SK-N-SH (cell line): ENCODE measurements around the gene RBMS3. TPM values are rescaled to one million over a fixed set of nuclear protein-coding genes. Genes with fewer than 3 reads are reported as not detected.

Experiments used
- CTCF ChIA-PET: fragments of 300-600, 350-600 bp; formaldehyde crosslinking; extraction: SDS; loops from one replicate; lab custom pipeline; 2021; lab: Yijun Ruan, JAX
- POLR2A ChIA-PET: fragments of 350-600 bp; sonication (Branson Sonifier 250); formaldehyde crosslinking; extraction: SDS; loops from one replicate; lab custom pipeline; 2020; ENCODE audit warnings: antibody characterized with exemption, inconsistent platforms; lab: Yijun Ruan, JAX
- DNase-seq: peaks from one replicate; pipeline ENCODE4 v3.0.0; 2012
- H2AFZ ChIP-seq: fragments of 200-600 bp; sonication (generic); 2 replicates; pipeline ENCODE4 v1.8.1; 2016; ENCODE audit warnings: antibody characterized with exemption, mild to moderate bottlenecking, low read depth
- H3F3A ChIP-seq: fragments of 200-600 bp; sonication (generic); replicated peaks from 2 replicates; pipeline ENCODE3; 2016; ENCODE audit warnings: antibody characterized with exemption, mild to moderate bottlenecking; ENCODE audit not compliant: insufficient read depth
- H3K27ac ChIP-seq, 2 experiments: fragments of 200-500 bp in 1 of 2; fragments of 200-600 bp in 1 of 2; sonication (Bioruptor generic) in 1 of 2; sonication (generic), shearing (Covaris generic) in 1 of 2; 2 replicates each; pipeline versions ENCODE4 v1.5.1 to v1.6.1; 2014 to 2016; ENCODE audit warnings: low read depth in 2 of 2, inconsistent platforms in 1 of 2, low read length in 1 of 2, mild to moderate bottlenecking in 1 of 2, mixed read lengths in 1 of 2
- H3K27me3 ChIP-seq: fragments of 200-600 bp; sonication (generic), shearing (Covaris generic); 2 replicates; pipeline ENCODE4 v1.6.1; 2016; ENCODE audit warnings: mixed run types; ENCODE audit not compliant: insufficient read depth
- H3K36me3 ChIP-seq, 2 experiments: fragments of 200-500 bp in 1 of 2; fragments of 200-600 bp in 1 of 2; sonication (Bioruptor generic) in 1 of 2; sonication (generic) in 1 of 2; replicated peaks in 1 of 2; 2 replicates each; pipeline versions ENCODE3 to v1.5.1; 2014 to 2016; ENCODE audit warnings: low read length in 1 of 2, mild to moderate bottlenecking in 1 of 2; ENCODE audit not compliant: insufficient read depth in 2 of 2, control insufficient read depth in 1 of 2
- H3K4me1 ChIP-seq, 2 experiments: fragments of 200-500 bp in 1 of 2; fragments of 200-600 bp in 1 of 2; sonication (Bioruptor generic) in 1 of 2; sonication (generic), shearing (Covaris generic) in 1 of 2; 2 replicates each; pipeline versions ENCODE4 v1.5.1 to v1.6.1; 2014 to 2016; ENCODE audit warnings: low read depth in 1 of 2, low read length in 1 of 2, mixed run types in 1 of 2; ENCODE audit not compliant: insufficient read depth in 2 of 2, control insufficient read depth in 1 of 2
- H3K4me2 ChIP-seq: fragments of 200-600 bp; sonication (generic), shearing (Covaris generic); 2 replicates; pipeline ENCODE4 v1.6.1; 2017; ENCODE audit warnings: mixed run types
- H3K4me3 ChIP-seq, 2 experiments: fragments of 200-500 bp in 1 of 2; fragments of 200-600 bp in 1 of 2; sonication (Bioruptor generic) in 1 of 2; sonication (generic), shearing (Covaris generic) in 1 of 2; 2 replicates each; pipeline versions ENCODE4 v1.5.1 to v1.8.1; 2014 to 2016; ENCODE audit warnings: low read depth in 2 of 2, inconsistent platforms in 1 of 2, low read length in 1 of 2, mild to moderate bottlenecking in 1 of 2, mixed read lengths in 1 of 2, moderate library complexity in 1 of 2
- H3K79me2 ChIP-seq: fragments of 200-600 bp; sonication (generic); 2 replicates; pipeline ENCODE4 v1.8.1; 2017; ENCODE audit warnings: mild to moderate bottlenecking; ENCODE audit not compliant: insufficient read depth
- H3K9ac ChIP-seq: fragments of 200-600 bp; sonication (generic); 2 replicates; pipeline ENCODE4 v1.6.1; 2017; ENCODE audit warnings: mixed run types
- H3K9me2 ChIP-seq: fragments of 200-600 bp; sonication (generic); 2 replicates; pipeline ENCODE4 v1.6.1; 2017; ENCODE audit warnings: mixed run types
- H3K9me3 ChIP-seq: fragments of 200-600 bp; sonication (generic); 2 replicates; pipeline ENCODE4 v1.6.1; 2017; ENCODE audit warnings: mixed run types, mild to moderate bottlenecking, moderate library complexity
- H4K20me1 ChIP-seq: fragments of 200-600 bp; sonication (generic); 2 replicates; pipeline ENCODE4 v1.6.1; 2017; ENCODE audit warnings: mild to moderate bottlenecking, mixed run types; ENCODE audit not compliant: insufficient read depth
- CHD2 ChIP-seq: fragments of 150-350 bp; IDR thresholded peaks from 2 replicates; pipeline ENCODE4 v1.6.1; 2018; ENCODE audit warnings: low read length; ENCODE audit not compliant: partially characterized antibody
- ELF1 ChIP-seq: IDR thresholded peaks from 2 replicates; pipeline ENCODE4 v1.4.0; 2012
- EZH2phosphoT487 ChIP-seq: fragments of 200-600 bp; sonication (generic); IDR thresholded peaks from 2 replicates; pipeline ENCODE4 v1.6.1; 2017; ENCODE audit warnings: low read depth, mixed run types, mild to moderate bottlenecking, antibody characterized with exemption, moderate library complexity, borderline replicate concordance
- FOXJ3 ChIP-seq: sonication (generic); formaldehyde crosslinking; IDR thresholded peaks from 2 replicates; pipeline ENCODE4 v1.5.1; 2020; ENCODE audit warnings: mild to moderate bottlenecking, missing genetic modification reagents
- FOXM1 ChIP-seq: IDR thresholded peaks from 2 replicates; pipeline ENCODE4 v1.4.0; 2012; ENCODE audit warnings: low read depth, mild to moderate bottlenecking
- GABPA ChIP-seq: IDR thresholded peaks from 2 replicates; pipeline ENCODE4 v1.4.0; 2012; ENCODE audit warnings: low read depth, mild to moderate bottlenecking
- IRF3 ChIP-seq: fragments of 150-350 bp; IDR thresholded peaks from 2 replicates; pipeline ENCODE4 v1.6.1; 2016; ENCODE audit warnings: mild to moderate bottlenecking, low read depth, low read length
- JUND ChIP-seq: IDR thresholded peaks from 2 replicates; pipeline ENCODE4 v1.4.0; 2012
- MEF2A ChIP-seq: IDR thresholded peaks from 2 replicates; pipeline ENCODE4 v1.4.0; 2012; ENCODE audit warnings: low read depth, borderline replicate concordance
- MXI1 ChIP-seq: IDR thresholded peaks from 2 replicates; pipeline ENCODE4 v1.6.1; 2012; ENCODE audit warnings: mild to moderate bottlenecking, low read depth, low read length, improper control_type of control experiment
- NFIC ChIP-seq: IDR thresholded peaks from 2 replicates; pipeline ENCODE4 v1.4.0; 2012; ENCODE audit warnings: borderline replicate concordance
- PBX3 ChIP-seq: IDR thresholded peaks from 2 replicates; pipeline ENCODE4; 2012
- RFX5 ChIP-seq: IDR thresholded peaks from 2 replicates; pipeline ENCODE4 v1.6.1; 2012; ENCODE audit warnings: mild to moderate bottlenecking, improper control_type of control experiment, low read length
- RXRA ChIP-seq: IDR thresholded peaks from 2 replicates; pipeline ENCODE4 v1.4.0; 2012; ENCODE audit warnings: low read depth, mild to moderate bottlenecking, borderline replicate concordance
- SIN3A ChIP-seq: IDR thresholded peaks from 2 replicates; pipeline ENCODE4 v1.6.1; 2012; ENCODE audit warnings: low read depth, mild to moderate bottlenecking, low read length, moderate library complexity, borderline replicate concordance
- TAF1 ChIP-seq: IDR thresholded peaks from 2 replicates; pipeline ENCODE4 v1.6.1; 2012; ENCODE audit warnings: low read depth, mild to moderate bottlenecking, low read length, moderate library complexity, borderline replicate concordance
- TCF12 ChIP-seq: IDR thresholded peaks from 2 replicates; pipeline ENCODE4 v1.4.0; 2012
- USF2 ChIP-seq: fragments of 150-350 bp; IDR thresholded peaks from 2 replicates; pipeline ENCODE4 v1.6.1; 2017; ENCODE audit warnings: antibody characterized with exemption, low read length, low read depth, borderline replicate concordance
- ZBTB33 ChIP-seq: IDR thresholded peaks from 2 replicates; pipeline ENCODE4 v1.4.0; 2012; ENCODE audit warnings: low read depth, borderline replicate concordance
- WGBS: methylation state at CpG from one replicate; pipeline ENCODE4 v1.1.6; 2017; ENCODE audit warnings: low lambda C conversion rate; 5-methylcytosine and 5-hydroxymethylcytosine counted together
- polyA plus RNA-seq, 3 experiments: library from polyadenylated mRNA; depleted of rRNA; stranded (reverse); fragments of >200 nt; gene quantifications; 2 replicates each; pipeline ENCODE4 v1.2.3, GENCODE V29; 2012

RBMS3 gene
- polyA plus RNA-seq, 1 of the 3 experiments (the other 2 are of a cell fraction), result 8.2 TPM

GRCh38 chr3:29695201-29695600 is 414.3 kb downstream of the RBMS3 start:
- Histone ChIP-seq H3K9ac (peak overlapping the region; percentile 67; the same call in 1 of the 2 replicates), H3K9me2 (no peaks in the 10 kb centered on the region), H3K4me2 (peak overlapping the region; percentile 56), H3F3A (peaks cover 40% of the 10 kb centered on the region), H3K27me3 (no peaks in the 10 kb centered on the region), H3K36me3 (peaks cover 21 to 30% of the 10 kb centered on the region in 2 experiments), H3K27ac (peak overlapping the region; percentile 85 to 94), H3K4me3 (0 out of 4 replicates have a peak overlapping the region, but pooled peaks of 1 of the 2 experiments have one; percentile 19), H4K20me1 (no peaks in the 10 kb centered on the region)
- WGBS, result 43% methylated on average over 1 of the region's 1 CpG
- no peak for TF ChIP-seq ZBTB33
- TF ChIP-seq ELF1, result no peak
- no peak for TF ChIP-seq FOXM1
- no peak for TF ChIP-seq RFX5
- TF ChIP-seq RXRA, result no peak
- no peak for TF ChIP-seq CHD2
- TF ChIP-seq SIN3A, result no peak
- TF ChIP-seq, all 33 proteins: peak for 0
- ChIA-PET CTCF (interaction anchor here (1.4 to 1.8 kb wide), 2 partner anchors 17 to 24 kb away, joined by 3 to 4 read pairs; no protein-coding TSS in a partner anchor), POLR2A (no interaction called here)
- no peak for DNase-seq
- Histone ChIP-seq H3K4me1 (peaks cover 10 to 44% of the 10 kb centered on the region in 2 experiments), H3K9me3 (no peaks in the 10 kb centered on the region), H2AFZ (no peak overlapping the region), H3K79me2 (peaks cover 25% of the 10 kb centered on the region; the same call in 1 of the 2 replicates)

- Histone ChIP-seq H3K9ac (peak overlapping the region; percentile 67; the same call in 1 of the 2 replicates), H3K79me2 (peaks cover 25% of the 10 kb centered on the region; the same call in 1 of the 2 replicates), H3F3A (peaks cover 40% of the 10 kb centered on the region), H4K20me1 (no peaks in the 10 kb centered on the region), H3K9me3 (no peaks in the 10 kb centered on the region), H3K4me1 (peaks cover 9 to 44% of the 10 kb centered on the region in 2 experiments), H3K4me2 (peak overlapping the region; percentile 56), H3K36me3 (peaks cover 26 to 30% of the 10 kb centered on the region in 2 experiments), H3K4me3 (no peak overlapping the region), H3K27me3 (no peaks in the 10 kb centered on the region), H3K9me2 (no peaks in the 10 kb centered on the region), H3K27ac (peak overlapping the region; percentile 85 to 94), H2AFZ (no peak overlapping the region)
- no peak for TF ChIP-seq RFX5
- no peak for TF ChIP-seq MEF2A
- no peak for TF ChIP-seq CHD2
- TF ChIP-seq TAF1, result no peak
- no peak for TF ChIP-seq FOXJ3 (CRISPR knock-in tag)
- no peak for TF ChIP-seq EZH2phosphoT487
- TF ChIP-seq JUND, result no peak
- TF ChIP-seq TCF12, result no peak
- no peak for TF ChIP-seq MXI1
- TF ChIP-seq SIN3A, result no peak
- no peak for TF ChIP-seq PBX3
- no peak for TF ChIP-seq GABPA
- no peak for TF ChIP-seq IRF3
- TF ChIP-seq RXRA, result no peak
- TF ChIP-seq USF2, result no peak
- no peak for TF ChIP-seq FOXM1
- TF ChIP-seq NFIC, result no peak
- WGBS, result 45% methylated on average over 3 of the region's 3 CpGs
- ChIA-PET CTCF (interaction anchor here (0.7 to 1.8 kb wide), 3 partner anchors 16 to 347 kb away, joined by 3 to 4 read pairs (median 3); no protein-coding TSS in a partner anchor), POLR2A (no interaction called here)
- DNase-seq, result no peak
These were observed 414.9 kb downstream of the RBMS3 start for GRCh38 chr3:29695643-29696198.
